ENCODE data around the gene TBC1D22B.
"Not testable (repeated sequence)": the region's sequence is repeated elsewhere in the genome, so short reads cannot be mapped to it uniquely, and the experiment has no call there.

Gene TBC1D22B

GRCh38 chr6:37334047-37334446, 76.5 kb downstream of the TBC1D22B start:
- H3K4me1 Mint-ChIP-seq: peaks cover 6% of the 10 kb centered on the region
- ATAC-seq (no peak), DNase-seq (ENCODE audit: low spot score in 2 of 2) (no peak)
- peaks cover 33% of the 10 kb centered on the region for H3K36me3 Mint-ChIP-seq
- H3K4me3 Mint-ChIP-seq: no peak overlapping the region
- no peaks in the 10 kb centered on the region for H3K9me3 Mint-ChIP-seq
- H3K27ac Mint-ChIP-seq: no peak overlapping the region

- H3K27ac Mint-ChIP-seq; ATAC-seq; H3K36me3 Mint-ChIP-seq; H3K4me3 Mint-ChIP-seq; H3K4me1 Mint-ChIP-seq; H3K9me3 Mint-ChIP-seq; DNase-seq (ENCODE audit: low spot score in 2 of 2): not testable (repeated sequence)
These were observed 80.7 kb downstream of the TBC1D22B start for GRCh38 chr6:37338317-37338716.

DNA sequence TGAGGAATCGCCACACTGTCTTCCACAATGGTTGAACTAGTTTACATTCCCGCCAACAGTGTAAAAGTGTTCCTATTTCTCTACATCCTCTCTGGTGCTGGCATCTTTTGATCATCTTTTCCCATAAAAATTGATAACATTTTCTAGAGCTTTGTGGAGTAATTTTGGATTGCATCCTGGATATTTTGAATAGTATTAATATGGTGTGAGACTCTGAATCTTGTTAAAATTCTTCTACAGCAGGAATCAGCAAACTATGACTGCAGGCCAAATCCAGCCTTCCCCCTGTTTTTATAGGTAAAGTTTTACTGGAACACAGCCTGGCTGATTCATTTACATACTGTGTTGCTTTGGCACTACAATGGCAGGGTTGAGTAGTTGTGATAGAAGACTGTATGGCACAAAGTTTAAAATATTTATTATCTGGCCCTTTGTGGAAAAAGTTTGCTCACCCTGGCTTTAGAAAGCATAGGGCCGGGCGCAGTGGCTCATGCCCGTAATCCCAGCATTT, 81.2 kb downstream of the TBC1D22B start:
- Mint-ChIP-seq H3K9me3 (no peaks in the 10 kb centered on the region), H3K4me3 (no peak overlapping the region), H3K36me3 (no peaks in the 10 kb centered on the region), H3K27ac (no peak overlapping the region), H3K4me1 (no peaks in the 10 kb centered on the region)
- ATAC-seq (no peak), DNase-seq (ENCODE audit: low spot score in 2 of 2) (no peak)

- Mint-ChIP-seq H3K9me3 (no peaks in the 10 kb centered on the region), H3K36me3 (no peaks in the 10 kb centered on the region), H3K27ac (no peak overlapping the region), H3K4me1 (no peaks in the 10 kb centered on the region), H3K4me3 (no peak overlapping the region)
- ATAC-seq (no peak), DNase-seq (ENCODE audit: low spot score in 2 of 2) (no peak)
These were observed 82.4 kb downstream of the TBC1D22B start for GRCh38 chr6:37339741-37340638.

DNA sequence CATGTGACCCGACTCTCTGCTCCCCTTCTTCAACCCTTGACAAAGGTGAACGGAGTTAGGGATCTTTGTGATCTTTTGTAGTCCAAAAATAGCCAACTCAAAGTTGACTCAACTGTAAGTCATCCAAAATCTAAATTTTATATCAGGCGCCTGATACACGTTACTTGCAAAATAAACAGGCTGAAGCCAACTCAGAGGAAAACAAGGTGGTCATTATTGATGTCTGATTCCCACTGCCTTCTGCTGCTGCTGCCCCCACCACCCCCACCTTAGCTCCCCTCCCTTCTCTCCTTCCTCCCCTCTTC, 83.0 kb downstream of the TBC1D22B start:
- Mint-ChIP-seq H3K27ac (no peak overlapping the region), H3K4me1 (no peaks in the 10 kb centered on the region), H3K36me3 (no peaks in the 10 kb centered on the region), H3K4me3 (no peak overlapping the region), H3K9me3 (no peaks in the 10 kb centered on the region)
- ATAC-seq: no peak
- DNase-seq (ENCODE audit: low spot score in 2 of 2): no peak

- Mint-ChIP-seq H3K36me3 (no peaks in the 10 kb centered on the region), H3K9me3 (no peaks in the 10 kb centered on the region), H3K4me3 (no peak overlapping the region), H3K27ac (no peak overlapping the region), H3K4me1 (no peaks in the 10 kb centered on the region)
- DNase-seq (ENCODE audit: low spot score in 2 of 2): no peak
- no peak for ATAC-seq
These were observed 85.7 kb downstream of the TBC1D22B start for GRCh38 chr6:37343248-37343647.

DNA sequence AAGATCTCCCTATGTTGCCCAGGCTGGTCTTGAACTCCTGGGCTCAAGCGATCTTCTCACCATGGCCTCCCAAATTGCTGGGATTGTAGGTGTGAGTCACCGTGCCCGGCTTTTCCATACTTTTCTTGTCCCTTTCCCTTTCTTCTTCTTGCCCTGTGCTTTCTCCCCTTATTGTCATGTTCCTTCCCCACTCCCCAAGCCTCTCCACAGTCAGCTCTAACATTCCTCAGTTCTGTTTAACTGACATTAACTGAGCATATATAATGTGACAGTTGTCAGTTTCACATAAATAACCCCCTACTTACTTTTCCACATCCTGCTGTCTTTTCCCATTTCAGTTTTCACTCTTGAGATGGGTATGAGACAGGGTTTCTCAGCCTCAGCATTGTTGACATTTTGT, 86.7 kb downstream of the TBC1D22B start:
- ATAC-seq (no peak), DNase-seq (ENCODE audit: low spot score in 2 of 2) (no peak)
- Mint-ChIP-seq H3K27ac (no peak overlapping the region), H3K4me3 (no peak overlapping the region), H3K36me3 (no peaks in the 10 kb centered on the region), H3K9me3 (no peaks in the 10 kb centered on the region), H3K4me1 (no peaks in the 10 kb centered on the region)

DNA sequence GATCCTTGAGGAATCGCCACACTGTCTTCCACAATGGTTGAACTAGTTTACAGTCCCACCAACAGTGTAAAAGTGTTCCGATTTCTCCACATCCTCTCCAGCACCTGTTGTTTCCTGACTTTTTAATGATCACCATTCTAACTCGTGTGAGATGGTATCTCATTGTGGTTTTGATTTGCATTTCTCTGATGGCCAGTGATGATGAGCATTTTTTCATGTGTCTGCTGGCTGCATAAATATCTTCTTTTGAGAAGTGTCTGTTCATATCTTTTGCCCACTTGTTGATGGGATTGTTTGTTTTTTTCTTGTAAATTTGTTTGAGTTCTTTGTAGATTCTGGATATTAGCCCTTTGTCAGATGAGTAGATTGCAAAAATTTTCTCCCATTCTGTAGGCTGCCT, 88.2 kb downstream of the TBC1D22B start:
- H3K9me3 Mint-ChIP-seq; DNase-seq (ENCODE audit: low spot score in 2 of 2); H3K4me1 Mint-ChIP-seq; ATAC-seq; H3K4me3 Mint-ChIP-seq; H3K27ac Mint-ChIP-seq; H3K36me3 Mint-ChIP-seq: not testable (repeated sequence)

DNA sequence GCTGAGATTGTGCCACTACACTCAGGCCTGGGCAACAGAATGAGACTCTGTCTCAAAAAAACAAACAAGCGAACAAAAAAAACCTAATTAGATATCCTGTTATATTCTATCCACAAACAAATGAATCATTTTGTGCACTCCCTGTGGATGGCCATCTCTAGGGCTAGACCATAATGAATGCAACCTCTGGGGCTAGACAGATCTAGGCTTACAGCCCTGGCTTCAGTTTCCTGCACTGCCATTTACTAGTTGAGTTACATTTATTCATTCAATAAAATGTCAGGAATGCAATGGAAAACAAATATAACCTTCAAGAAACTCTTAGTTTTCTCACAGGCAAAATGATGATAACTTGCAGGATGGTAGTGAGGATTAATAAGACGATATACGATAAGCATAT, 89.6 kb downstream of the TBC1D22B start:
- Mint-ChIP-seq H3K27ac (no peak overlapping the region), H3K4me3 (no peak overlapping the region), H3K4me1 (no peaks in the 10 kb centered on the region), H3K36me3 (no peaks in the 10 kb centered on the region), H3K9me3 (no peaks in the 10 kb centered on the region)
- ATAC-seq (no peak), DNase-seq (ENCODE audit: low spot score in 2 of 2) (no peak)

DNA sequence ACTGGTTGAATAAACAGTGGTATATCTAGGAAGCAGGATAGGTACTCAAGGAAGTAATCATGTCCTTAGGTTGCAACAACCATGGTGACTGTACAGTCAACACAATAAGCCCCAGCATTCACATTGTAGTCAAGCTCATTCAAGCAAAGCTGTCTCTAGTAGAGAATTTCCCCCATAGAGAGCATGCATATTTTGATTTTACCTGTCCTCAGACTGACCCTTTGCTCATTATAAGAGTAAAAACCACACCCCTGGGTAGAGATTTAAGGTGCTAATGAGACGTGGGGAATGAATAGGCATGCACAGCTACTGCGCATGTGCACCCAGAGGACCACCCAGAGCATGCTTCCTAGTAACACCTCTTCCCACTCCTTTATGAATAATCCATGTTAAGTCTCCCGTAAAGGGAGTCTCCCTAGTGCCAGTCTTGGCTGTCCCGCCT, 90.1 kb downstream of the TBC1D22B start:
- ATAC-seq: no peak
- no peaks in the 10 kb centered on the region for H3K4me1 Mint-ChIP-seq
- H3K36me3 Mint-ChIP-seq: no peaks in the 10 kb centered on the region
- H3K9me3 Mint-ChIP-seq: no peaks in the 10 kb centered on the region
- no peak for DNase-seq (ENCODE audit: low spot score in 2 of 2)
- H3K4me3 Mint-ChIP-seq: no peak overlapping the region
- no peak overlapping the region for H3K27ac Mint-ChIP-seq

- peaks cover 24% of the 10 kb centered on the region for H3K4me1 Mint-ChIP-seq
These were observed 93.5 kb downstream of the TBC1D22B start for GRCh38 chr6:37351027-37351426.

DNA sequence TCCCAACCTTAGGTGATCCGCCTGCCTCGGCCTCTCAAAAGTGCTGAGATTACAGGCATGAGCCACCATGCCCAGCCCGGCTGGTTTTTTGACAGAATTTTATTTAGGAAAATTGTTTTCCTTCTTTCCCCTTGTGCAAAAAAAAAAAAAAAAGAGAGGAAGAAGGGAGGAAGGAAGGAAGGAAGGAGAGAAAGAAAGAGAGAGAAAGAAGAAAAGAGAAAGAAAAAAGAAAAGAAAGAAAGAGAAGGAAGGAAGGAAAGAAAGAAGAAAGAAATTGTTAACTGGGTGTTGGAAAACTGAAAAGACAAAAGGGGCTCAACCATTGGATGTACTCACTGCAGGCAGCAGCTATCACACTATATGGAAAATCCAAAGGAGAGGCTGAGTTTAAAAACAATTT, 94.8 kb downstream of the TBC1D22B start:
- peak overlapping the region; percentile 97 for H3K4me3 Mint-ChIP-seq
- ATAC-seq: no peak
- no peak overlapping the region for H3K27ac Mint-ChIP-seq
- DNase-seq (ENCODE audit: low spot score in 2 of 2): no peak
- peaks cover 35% of the 10 kb centered on the region for H3K4me1 Mint-ChIP-seq
- peaks cover 9% of the 10 kb centered on the region for H3K36me3 Mint-ChIP-seq
- no peaks in the 10 kb centered on the region for H3K9me3 Mint-ChIP-seq

More at GRCh38 chr6:37351027-37351426, 93.5 kb downstream of the TBC1D22B start:
- Mint-ChIP-seq H3K36me3 (peaks cover 9% of the 10 kb centered on the region), H3K9me3 (no peaks in the 10 kb centered on the region), H3K4me3 (no peak overlapping the region), H3K27ac (no peak overlapping the region)
- DNase-seq (ENCODE audit: low spot score in 2 of 2) (no peak), ATAC-seq (no peak)

- Mint-ChIP-seq H3K27ac (peak within 1 kb of the TSS; percentile 97), H3K36me3 (peaks cover 13% of the 10 kb centered on the region), H3K9me3 (no peaks in the 10 kb centered on the region), H3K4me1 (peaks cover 46% of the 10 kb centered on the region), H3K4me3 (peak within 1 kb of the TSS; percentile 97)
- peak; percentile 98 for ATAC-seq
- peak; percentile 79 to 92 for DNase-seq (ENCODE audit: low spot score in 2 of 2)
These were observed 96.4 kb downstream of the TBC1D22B start, which contains the start of gene RNF8 for GRCh38 chr6:37353761-37354525. Gene RNF8 (plus strand): TSS chr6:37353983. CDS start chr6:37354165, 182 bp downstream.

DNA sequence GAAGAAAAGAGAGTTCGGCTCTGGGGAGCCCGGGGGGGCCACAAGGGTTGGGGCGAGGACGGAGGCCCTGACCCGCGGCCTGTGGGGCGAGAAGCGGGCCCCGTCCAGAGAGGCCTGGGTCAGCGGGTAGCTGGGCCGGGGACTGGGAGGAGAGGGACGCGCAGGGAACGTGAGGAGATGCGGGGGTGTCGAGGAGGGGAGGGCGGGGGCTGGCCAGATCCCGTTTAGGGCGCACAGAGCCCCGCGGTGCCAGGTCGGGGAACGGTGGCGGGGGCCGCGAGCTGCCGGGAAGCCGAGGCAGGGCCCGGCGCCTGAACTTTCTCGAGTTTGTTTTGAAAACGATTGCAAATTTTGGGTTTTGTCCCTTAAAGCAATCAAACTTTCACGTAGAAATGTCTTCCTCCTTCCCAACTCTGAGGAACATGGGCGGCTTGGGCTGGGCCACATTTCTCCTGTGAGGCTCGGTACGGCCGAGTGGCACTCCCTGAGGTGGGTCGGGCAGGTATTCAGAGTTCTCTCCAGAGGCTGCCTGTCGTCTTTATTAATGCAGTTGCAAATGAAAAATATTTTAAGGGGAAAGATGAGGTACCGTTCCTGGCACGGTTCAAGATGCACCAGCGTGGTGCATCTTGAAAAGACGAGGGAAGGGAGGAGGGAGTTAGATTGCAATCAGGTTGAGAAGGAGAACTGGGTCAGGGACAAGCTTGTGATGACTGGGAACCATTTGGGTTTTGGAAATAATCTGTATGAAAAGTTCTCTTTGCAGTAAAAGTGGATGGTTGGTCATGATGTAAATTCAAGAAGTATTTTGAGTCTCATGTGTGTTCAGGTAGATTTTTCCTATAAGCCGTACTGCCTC, 97.2 kb downstream of the TBC1D22B start:
- DNase-seq (ENCODE audit: low spot score in 2 of 2) (peak in 1 of 2 donors; percentile 3), ATAC-seq (peak; percentile 22)
- H3K9me3 Mint-ChIP-seq: no peaks in the 10 kb centered on the region
- peaks cover 46% of the 10 kb centered on the region for H3K4me1 Mint-ChIP-seq
- H3K4me3 Mint-ChIP-seq: peak overlapping the region; percentile 97
- peak overlapping the region; percentile 97 for H3K27ac Mint-ChIP-seq
- H3K36me3 Mint-ChIP-seq: peaks cover 13% of the 10 kb centered on the region

- H3K36me3 Mint-ChIP-seq: peaks cover 19% of the 10 kb centered on the region
These were observed 99.7 kb downstream of the TBC1D22B start for GRCh38 chr6:37357288-37357687.

More at GRCh38 chr6:37357288-37357687, 99.7 kb downstream of the TBC1D22B start:
- H3K9me3 Mint-ChIP-seq: no peaks in the 10 kb centered on the region
- DNase-seq (ENCODE audit: low spot score in 2 of 2) (no peak), ATAC-seq (no peak)
- H3K4me3 Mint-ChIP-seq: no peak overlapping the region
- H3K4me1 Mint-ChIP-seq: peaks cover 46% of the 10 kb centered on the region
- H3K27ac Mint-ChIP-seq: no peak overlapping the region
